ENCODE measurements around the gene MEIS1. TPM values are rescaled to one million over a fixed set of nuclear protein-coding genes. Genes with fewer than 3 reads are reported as not detected.

The MEIS1 gene
- total RNA-seq, 1 donor from 2014 or later, result 3.4 TPM

DNA sequence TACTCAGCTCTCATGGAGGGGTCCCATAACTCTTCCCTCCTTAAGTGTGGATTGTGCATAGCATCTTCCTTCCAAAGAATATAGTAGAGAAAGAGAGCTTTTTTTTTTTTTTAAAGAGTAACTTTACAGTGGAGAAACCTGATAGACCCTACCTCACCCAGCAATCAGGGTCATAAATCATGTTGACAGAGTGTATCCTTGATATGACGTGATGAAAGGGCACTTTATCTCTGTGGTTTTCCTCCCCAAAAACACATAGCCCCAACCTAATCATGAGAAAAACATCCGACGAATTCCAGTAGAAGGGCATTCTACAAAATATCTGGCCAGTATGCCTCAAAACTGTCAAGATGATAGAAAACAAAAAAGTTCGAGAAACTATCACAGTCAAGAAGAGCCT, 29.5 kb upstream of the MEIS1 start:
- Mint-ChIP-seq H3K27me3 (ENCODE audit: low read depth, unreplicated experiment) (no peaks in the 10 kb centered on the region), H3K27ac (ENCODE audit: unreplicated experiment) (no peak overlapping the region), H3K36me3 (ENCODE audit: low read depth, unreplicated experiment) (no peaks in the 10 kb centered on the region), H3K9me3 (ENCODE audit: unreplicated experiment) (peaks cover 1% of the 10 kb centered on the region), H3K4me1 (ENCODE audit: low read depth, unreplicated experiment) (no peaks in the 10 kb centered on the region), H3K4me3 (ENCODE audit: unreplicated experiment) (no peak overlapping the region)
- Histone ChIP-seq H3K9me3 (ENCODE audit: insufficient read depth, low read depth, low read length) (no peaks in the 10 kb centered on the region), H3K36me3 (ENCODE audit: insufficient read depth, low read length) (no peaks in the 10 kb centered on the region), H3K4me1 (ENCODE audit: insufficient read depth, low read length) (no peaks in the 10 kb centered on the region), H3K4me3 (ENCODE audit: insufficient read depth, low read depth, low read length) (no peak overlapping the region), H3K79me2 (ENCODE audit: insufficient read depth, low read length) (no peaks in the 10 kb centered on the region), H3K4me2 (ENCODE audit: low read length) (no peak overlapping the region), H3K27me3 (ENCODE audit: insufficient read depth, low read length) (no peaks in the 10 kb centered on the region), H4K20me1 (ENCODE audit: insufficient read depth, low read length) (no peaks in the 10 kb centered on the region), H3K27ac (ENCODE audit: low read depth, low read length) (no peak overlapping the region), H3K9ac (ENCODE audit: low read length) (no peak overlapping the region), H2AFZ (ENCODE audit: low read depth, low read length) (no peak overlapping the region)
- no peak for FAIRE-seq
- no peak for TF ChIP-seq EZH2 (IDR thresholded peaks at IDR 0.05; ENCODE audit: insufficient read depth, low read length)
- TF ChIP-seq, protein P1, sequence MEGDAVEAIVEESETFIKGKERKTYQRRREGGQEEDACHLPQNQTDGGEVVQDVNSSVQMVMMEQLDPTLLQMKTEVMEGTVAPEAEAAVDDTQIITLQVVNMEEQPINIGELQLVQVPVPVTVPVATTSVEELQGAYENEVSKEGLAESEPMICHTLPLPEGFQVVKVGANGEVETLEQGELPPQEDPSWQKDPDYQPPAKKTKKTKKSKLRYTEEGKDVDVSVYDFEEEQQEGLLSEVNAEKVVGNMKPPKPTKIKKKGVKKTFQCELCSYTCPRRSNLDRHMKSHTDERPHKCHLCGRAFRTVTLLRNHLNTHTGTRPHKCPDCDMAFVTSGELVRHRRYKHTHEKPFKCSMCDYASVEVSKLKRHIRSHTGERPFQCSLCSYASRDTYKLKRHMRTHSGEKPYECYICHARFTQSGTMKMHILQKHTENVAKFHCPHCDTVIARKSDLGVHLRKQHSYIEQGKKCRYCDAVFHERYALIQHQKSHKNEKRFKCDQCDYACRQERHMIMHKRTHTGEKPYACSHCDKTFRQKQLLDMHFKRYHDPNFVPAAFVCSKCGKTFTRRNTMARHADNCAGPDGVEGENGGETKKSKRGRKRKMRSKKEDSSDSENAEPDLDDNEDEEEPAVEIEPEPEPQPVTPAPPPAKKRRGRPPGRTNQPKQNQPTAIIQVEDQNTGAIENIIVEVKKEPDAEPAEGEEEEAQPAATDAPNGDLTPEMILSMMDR (IDR thresholded peaks at IDR 0.05; ENCODE audit: insufficient read depth, low read depth, low read length), result no peak
- peak; percentile 4 for DNase-seq (ENCODE audit: low read depth)

DNA sequence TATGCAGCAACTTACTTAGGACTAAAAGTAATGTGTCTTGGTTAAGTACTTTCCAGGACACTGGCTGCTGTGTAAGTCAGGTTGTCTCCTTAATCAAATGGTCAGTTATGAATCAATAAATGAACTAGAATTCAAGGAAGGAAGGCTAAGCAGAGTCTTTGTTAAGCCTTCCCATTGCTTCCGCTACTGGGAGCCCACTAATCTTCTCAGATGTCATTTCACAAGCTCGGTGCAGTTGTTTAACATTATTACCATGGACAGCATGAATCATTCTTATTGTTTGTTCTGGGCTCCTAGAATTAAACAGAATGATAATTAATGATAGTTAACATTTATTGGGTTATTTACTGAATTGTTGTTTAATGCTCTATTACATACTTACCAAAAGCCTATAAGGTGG, 26.0 kb upstream of the MEIS1 start:
- H3K27me3 ChIP-seq (ENCODE audit: insufficient read depth, low read length), result no peaks in the 10 kb centered on the region
- no peaks in the 10 kb centered on the region for H3K79me2 ChIP-seq (ENCODE audit: insufficient read depth, low read length)
- H4K20me1 ChIP-seq (ENCODE audit: insufficient read depth, low read length), result no peaks in the 10 kb centered on the region
- Mint-ChIP-seq H3K27ac (ENCODE audit: unreplicated experiment) (no peak overlapping the region), H3K27me3 (ENCODE audit: low read depth, unreplicated experiment) (no peaks in the 10 kb centered on the region), H3K9me3 (ENCODE audit: unreplicated experiment) (peaks cover 1% of the 10 kb centered on the region), H3K4me3 (ENCODE audit: unreplicated experiment) (no peak overlapping the region), H3K36me3 (ENCODE audit: low read depth, unreplicated experiment) (no peaks in the 10 kb centered on the region), H3K4me1 (ENCODE audit: low read depth, unreplicated experiment) (no peaks in the 10 kb centered on the region)
- no peak for TF ChIP-seq EZH2 (IDR thresholded peaks at IDR 0.05; ENCODE audit: insufficient read depth, low read length)
- TF ChIP-seq, protein P1 (IDR thresholded peaks at IDR 0.05; ENCODE audit: insufficient read depth, low read depth, low read length), result no peak
- H3K4me1 ChIP-seq (ENCODE audit: insufficient read depth, low read length), result no peaks in the 10 kb centered on the region
- H3K9ac ChIP-seq (ENCODE audit: low read length), result no peak overlapping the region
- no peak overlapping the region for H3K27ac ChIP-seq (ENCODE audit: low read depth, low read length)
- no peak for FAIRE-seq
- H3K9me3 ChIP-seq (ENCODE audit: insufficient read depth, low read depth, low read length), result no peaks in the 10 kb centered on the region
- no peak overlapping the region for H2AFZ ChIP-seq (ENCODE audit: low read depth, low read length)
- DNase-seq (ENCODE audit: low read depth), result no peak
- H3K4me2 ChIP-seq (ENCODE audit: low read length), result no peak overlapping the region
- no peaks in the 10 kb centered on the region for H3K36me3 ChIP-seq (ENCODE audit: insufficient read depth, low read length)
- no peak overlapping the region for H3K4me3 ChIP-seq (ENCODE audit: insufficient read depth, low read depth, low read length)

DNA sequence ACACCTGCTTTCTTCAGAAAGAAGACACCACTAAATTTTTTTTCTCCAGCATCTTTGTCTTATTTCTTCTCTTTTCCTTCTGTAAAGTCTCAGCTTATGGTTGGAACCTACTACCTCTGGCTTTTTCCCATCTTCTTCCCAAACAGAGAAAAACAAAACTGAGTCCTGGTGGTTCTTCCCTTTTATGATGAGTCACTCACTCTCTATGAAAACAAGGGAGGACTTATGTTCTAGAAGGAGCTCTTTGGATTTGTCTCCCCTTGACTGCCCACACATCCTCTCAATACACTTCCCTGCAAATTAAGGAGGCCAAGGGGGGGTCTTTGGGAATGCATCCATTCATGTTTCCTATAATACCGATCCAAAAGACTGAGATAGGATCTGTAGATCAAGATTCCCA, 22.1 kb upstream of the MEIS1 start:
- TF ChIP-seq, protein P1 (IDR thresholded peaks at IDR 0.05; ENCODE audit: insufficient read depth, low read depth, low read length), result no peak
- TF ChIP-seq EZH2 (IDR thresholded peaks at IDR 0.05; ENCODE audit: insufficient read depth, low read length), result no peak
- Mint-ChIP-seq H3K4me3 (ENCODE audit: unreplicated experiment) (no peak overlapping the region), H3K4me1 (ENCODE audit: low read depth, unreplicated experiment) (no peaks in the 10 kb centered on the region), H3K36me3 (ENCODE audit: low read depth, unreplicated experiment) (no peaks in the 10 kb centered on the region), H3K9me3 (ENCODE audit: unreplicated experiment) (no peaks in the 10 kb centered on the region), H3K27me3 (ENCODE audit: low read depth, unreplicated experiment) (no peaks in the 10 kb centered on the region), H3K27ac (ENCODE audit: unreplicated experiment) (no peak overlapping the region)
- no peak overlapping the region for H3K9ac ChIP-seq (ENCODE audit: low read length)
- H3K9me3 ChIP-seq (ENCODE audit: insufficient read depth, low read depth, low read length), result no peaks in the 10 kb centered on the region
- no peaks in the 10 kb centered on the region for H3K4me1 ChIP-seq (ENCODE audit: insufficient read depth, low read length)
- H2AFZ ChIP-seq (ENCODE audit: low read depth, low read length), result no peak overlapping the region
- no peak overlapping the region for H3K4me3 ChIP-seq (ENCODE audit: insufficient read depth, low read depth, low read length)
- no peak for FAIRE-seq
- no peaks in the 10 kb centered on the region for H3K79me2 ChIP-seq (ENCODE audit: insufficient read depth, low read length)
- H3K4me2 ChIP-seq (ENCODE audit: low read length), result no peak overlapping the region
- no peaks in the 10 kb centered on the region for H3K36me3 ChIP-seq (ENCODE audit: insufficient read depth, low read length)
- H3K27ac ChIP-seq (ENCODE audit: low read depth, low read length), result no peak overlapping the region
- no peaks in the 10 kb centered on the region for H3K27me3 ChIP-seq (ENCODE audit: insufficient read depth, low read length)
- no peak for DNase-seq (ENCODE audit: low read depth)
- H4K20me1 ChIP-seq (ENCODE audit: insufficient read depth, low read length), result no peaks in the 10 kb centered on the region

Data from astrocyte (in vitro differentiated cells and primary cell).